Mesenchymal stem cell (in vitro differentiated cells and primary cell): ENCODE data around the gene COLGALT1.
A peak's percentile ranks its signal among the peaks of the same experiment; 100 is the strongest.
"Not testable (repeated sequence)": the region's sequence is repeated elsewhere in the genome, so short reads cannot be mapped to it uniquely, and the experiment has no call there.

Source experiments
- DNase-seq: peaks from one replicate; pipeline ENCODE4 v3.0.0-alpha.2; 2013
- H2AFZ ChIP-seq: one replicate; pipeline ENCODE4 v1.6.1; 2013; ENCODE audit warnings: low read depth, mild to moderate bottlenecking, control low read depth, inconsistent platforms, low read length, moderate library complexity
- H2AK5ac ChIP-seq: 2 replicates; pipeline ENCODE4 v1.6.1; 2013; ENCODE audit warnings: low read length, moderate library complexity, mild to moderate bottlenecking, inconsistent platforms; ENCODE audit not compliant: severe bottlenecking
- H2BK120ac ChIP-seq: one replicate; pipeline ENCODE4 v1.6.1; 2013; ENCODE audit warnings: low read depth, mild to moderate bottlenecking, inconsistent platforms, low read length, moderate library complexity
- H2BK12ac ChIP-seq, 2 experiments: one replicate each; pipeline ENCODE4 v1.6.1; 2013; ENCODE audit warnings: inconsistent platforms in 2 of 2, low read length in 2 of 2, mild to moderate bottlenecking in 2 of 2, moderate library complexity in 2 of 2, control low read depth in 1 of 2
- H2BK15ac ChIP-seq: one replicate; pipeline ENCODE4 v1.6.1; 2013; ENCODE audit warnings: mild to moderate bottlenecking, low read depth, inconsistent platforms; ENCODE audit not compliant: poor library complexity, severe bottlenecking
- H2BK5ac ChIP-seq: 2 replicates; pipeline ENCODE4 v1.6.1; 2013; ENCODE audit warnings: low read depth, mild to moderate bottlenecking, low read length, control low read depth, inconsistent platforms; ENCODE audit not compliant: poor library complexity, severe bottlenecking
- H3K14ac ChIP-seq, 2 experiments: one replicate each; pipeline ENCODE4 v1.6.1; 2013; ENCODE audit warnings: inconsistent platforms in 2 of 2, low read length in 2 of 2, control low read depth in 1 of 2, mild to moderate bottlenecking in 1 of 2, moderate library complexity in 1 of 2
- H3K18ac ChIP-seq, 2 experiments: one replicate each; pipeline ENCODE4 v1.6.1; 2013; ENCODE audit warnings: inconsistent platforms in 2 of 2, low read length in 2 of 2, control low read depth in 1 of 2, low read depth in 1 of 2, mild to moderate bottlenecking in 1 of 2
- H3K23ac ChIP-seq, 2 experiments: one replicate each; pipeline ENCODE4 v1.6.1; 2013; ENCODE audit warnings: inconsistent platforms in 2 of 2, low read length in 2 of 2, mild to moderate bottlenecking in 2 of 2, moderate library complexity in 2 of 2, control low read depth in 1 of 2
- H3K27ac ChIP-seq: 2 replicates; pipeline ENCODE4 v1.5.1; 2013; ENCODE audit warnings: mild to moderate bottlenecking, moderate library complexity, low read length, control low read depth, inconsistent platforms; ENCODE audit not compliant: poor library complexity, severe bottlenecking
- H3K27me3 ChIP-seq, 2 experiments: 2 replicates each; pipeline versions ENCODE4 v1.6.1 to v1.7.0; 2013; ENCODE audit warnings: low read length in 2 of 2, mild to moderate bottlenecking in 2 of 2, moderate library complexity in 2 of 2, control low read depth in 1 of 2, inconsistent platforms in 1 of 2; ENCODE audit not compliant: control insufficient read depth in 1 of 2, insufficient read depth in 1 of 2
- H3K36me3 ChIP-seq, 2 experiments: 2 replicates each; pipeline versions ENCODE4 v1.6.1 to v1.7.0; 2013; ENCODE audit warnings: low read length in 2 of 2, control low read depth in 1 of 2, inconsistent platforms in 1 of 2, low read depth in 1 of 2, mild to moderate bottlenecking in 1 of 2; ENCODE audit not compliant: insufficient read depth in 2 of 2, control insufficient read depth in 1 of 2
- H3K4ac ChIP-seq, 2 experiments: one replicate each; pipeline ENCODE4 v1.6.1; 2013; ENCODE audit warnings: inconsistent platforms in 2 of 2, low read length in 2 of 2, mild to moderate bottlenecking in 2 of 2, moderate library complexity in 2 of 2, control low read depth in 1 of 2, low read depth in 1 of 2
- H3K4me1 ChIP-seq: 2 replicates; pipeline ENCODE4 v1.6.1; 2013; ENCODE audit warnings: low read depth, low read length, control low read depth; ENCODE audit not compliant: control insufficient read depth, insufficient read depth
- H3K4me2 ChIP-seq: 2 replicates; pipeline ENCODE4 v1.6.1; 2013; ENCODE audit warnings: low read length, mild to moderate bottlenecking, inconsistent platforms; ENCODE audit not compliant: poor library complexity, severe bottlenecking
- H3K4me3 ChIP-seq, 2 experiments: 2 replicates each; pipeline versions ENCODE4 v1.5.1 to v1.7.0; 2013; ENCODE audit warnings: low read length in 2 of 2, mild to moderate bottlenecking in 2 of 2, control low read depth in 1 of 2, low read depth in 1 of 2; ENCODE audit not compliant: insufficient read depth in 1 of 2
- H3K79me1 ChIP-seq: replicated peaks from 2 replicates; pipeline ENCODE4 v1.6.1; 2013; ENCODE audit warnings: mild to moderate bottlenecking, control low read depth, low read length, inconsistent platforms; ENCODE audit not compliant: poor library complexity, severe bottlenecking
- H3K9ac ChIP-seq: 2 replicates; pipeline ENCODE4 v1.7.0; 2013; ENCODE audit warnings: mild to moderate bottlenecking, low read length, moderate library complexity
- H3K9me3 ChIP-seq: 2 replicates; pipeline ENCODE4 v1.7.0; 2013; ENCODE audit warnings: mild to moderate bottlenecking, low read length; ENCODE audit not compliant: control insufficient read depth
- H4K8ac ChIP-seq: one replicate; pipeline ENCODE4 v1.6.1; 2013; ENCODE audit warnings: inconsistent platforms, mild to moderate bottlenecking, low read length, moderate library complexity
- H4K91ac ChIP-seq: one replicate; pipeline ENCODE4 v1.6.1; 2013; ENCODE audit warnings: mild to moderate bottlenecking, low read length, inconsistent platforms
- WGBS: methylation state at CpG from one replicate; pipeline ENCODE4 v1.1.7; 2013; ENCODE audit warnings: mixed read lengths; 5-methylcytosine and 5-hydroxymethylcytosine counted together

Gene COLGALT1

DNA sequence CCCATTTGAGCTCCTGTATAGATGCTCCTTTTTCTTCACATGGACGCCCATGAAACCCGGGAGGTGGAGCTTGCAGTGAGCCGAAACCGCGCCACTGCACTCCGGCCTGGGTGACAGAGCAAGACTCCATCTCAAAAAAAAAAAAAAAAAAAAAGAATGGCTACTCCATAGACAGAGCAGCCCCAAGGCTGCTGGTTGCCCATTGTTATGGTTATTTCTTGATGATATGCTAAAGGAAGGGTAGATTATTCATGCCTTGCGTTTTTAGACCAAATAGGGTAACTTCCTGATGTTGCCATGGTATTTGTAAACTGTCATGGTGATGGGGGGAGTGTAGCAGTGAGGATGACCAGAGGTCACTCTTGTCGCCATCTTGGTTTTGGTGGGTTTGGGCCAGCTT, 42.6 kb downstream of the COLGALT1 start:
- H2BK5ac ChIP-seq, H2AK5ac ChIP-seq, H3K9me3 ChIP-seq, H3K4ac ChIP-seq, DNase-seq, H4K8ac ChIP-seq, H2BK12ac ChIP-seq, H3K4me1 ChIP-seq, H2BK15ac ChIP-seq, H2AFZ ChIP-seq, H3K18ac ChIP-seq, H3K9ac ChIP-seq, H3K36me3 ChIP-seq, H2BK120ac ChIP-seq, H3K4me3 ChIP-seq, H3K14ac ChIP-seq, H3K27ac ChIP-seq, H4K91ac ChIP-seq, H3K79me1 ChIP-seq, H3K4me2 ChIP-seq, H3K23ac ChIP-seq: not testable (repeated sequence)
- H3K27me3 ChIP-seq = peaks cover 19 to 21% of the 10 kb centered on the region in 2 experiments
- WGBS = 88% methylated on average over 8 of the region's 8 CpGs

DNA sequence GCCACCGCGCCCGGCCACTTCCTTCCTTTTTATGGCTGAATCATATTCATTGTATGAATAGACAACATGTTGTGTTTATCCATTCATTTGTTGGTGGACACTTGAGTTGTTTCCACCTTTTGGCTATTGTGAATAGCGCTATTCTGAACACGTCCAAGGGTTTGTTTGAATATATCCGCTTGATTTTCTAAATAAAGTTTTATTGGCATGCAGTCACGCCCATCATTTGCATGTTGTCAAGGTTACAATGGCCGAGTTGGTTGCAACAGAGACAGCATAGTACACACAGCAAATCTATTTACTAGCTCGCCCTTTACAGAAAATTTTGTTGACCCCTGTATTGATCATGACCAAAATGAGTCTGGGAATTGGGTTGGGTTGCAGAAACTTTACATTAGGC, 43.5 kb downstream of the COLGALT1 start:
- Histone ChIP-seq H3K27ac (no peak overlapping the region), H2BK12ac (no peak overlapping the region), H3K36me3 (no peaks in the 10 kb centered on the region), H2AFZ (no peak overlapping the region), H3K23ac (no peak overlapping the region), H3K9me3 (no peaks in the 10 kb centered on the region), H3K79me1 (no peaks in the 10 kb centered on the region), H2AK5ac (no peak overlapping the region), H3K4me1 (no peaks in the 10 kb centered on the region), H3K4me3 (no peak overlapping the region), H4K91ac (no peak overlapping the region), H3K18ac (no peak overlapping the region), H4K8ac (no peak overlapping the region), H3K14ac (no peak overlapping the region), H3K4ac (no peak overlapping the region), H3K9ac (no peak overlapping the region), H3K27me3 (peaks cover 25 to 29% of the 10 kb centered on the region in 2 experiments), H2BK5ac (no peak overlapping the region), H3K4me2 (no peak overlapping the region), H2BK120ac (no peak overlapping the region), H2BK15ac (no peak overlapping the region)
- 91% methylated on average over 8 of the region's 9 CpGs for WGBS
- no peak for DNase-seq

DNA sequence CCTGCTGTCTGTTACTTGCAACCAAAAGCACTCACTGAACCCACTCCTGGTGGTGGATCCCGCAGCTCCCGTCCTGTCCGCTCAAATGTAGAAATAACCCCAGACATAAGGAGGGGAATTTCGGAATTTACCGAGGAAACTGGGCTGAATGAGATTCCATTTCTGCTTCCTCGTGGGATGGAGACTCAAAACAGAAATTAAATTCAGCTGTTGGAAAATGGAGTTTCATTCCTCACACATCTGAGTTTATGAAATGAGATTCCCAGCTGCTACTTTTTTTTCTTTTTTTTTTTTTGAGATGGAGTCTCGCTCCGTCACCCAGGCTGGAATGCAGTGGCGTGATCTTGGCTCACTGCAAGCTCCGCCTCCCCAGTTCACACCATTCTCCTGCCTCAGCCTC, 44.3 kb downstream of the COLGALT1 start:
- H3K9ac ChIP-seq = peak overlapping the region; percentile 73
- 91% methylated on average over 10 of the region's 10 CpGs for WGBS
- H3K4me1 ChIP-seq = no peaks in the 10 kb centered on the region
- H3K27me3 ChIP-seq = peaks cover 25 to 35% of the 10 kb centered on the region in 2 experiments
- no peak overlapping the region for H4K8ac ChIP-seq
- H2BK15ac ChIP-seq = no peak overlapping the region
- no peaks in the 10 kb centered on the region for H3K9me3 ChIP-seq
- no peak overlapping the region for H2BK5ac ChIP-seq
- H2AFZ ChIP-seq = no peak overlapping the region
- H3K4me3 ChIP-seq = no peak overlapping the region
- no peak overlapping the region for H3K4ac ChIP-seq
- no peak overlapping the region for H4K91ac ChIP-seq
- H3K4me2 ChIP-seq = no peak overlapping the region
- no peak overlapping the region for H3K23ac ChIP-seq
- no peak overlapping the region for H2BK12ac ChIP-seq
- H3K18ac ChIP-seq = no peak overlapping the region
- H3K14ac ChIP-seq = no peak overlapping the region
- no peak for DNase-seq
- H3K36me3 ChIP-seq = no peaks in the 10 kb centered on the region
- no peak overlapping the region for H3K27ac ChIP-seq
- no peaks in the 10 kb centered on the region for H3K79me1 ChIP-seq
- no peak overlapping the region for H2BK120ac ChIP-seq
- no peak overlapping the region for H2AK5ac ChIP-seq

DNA sequence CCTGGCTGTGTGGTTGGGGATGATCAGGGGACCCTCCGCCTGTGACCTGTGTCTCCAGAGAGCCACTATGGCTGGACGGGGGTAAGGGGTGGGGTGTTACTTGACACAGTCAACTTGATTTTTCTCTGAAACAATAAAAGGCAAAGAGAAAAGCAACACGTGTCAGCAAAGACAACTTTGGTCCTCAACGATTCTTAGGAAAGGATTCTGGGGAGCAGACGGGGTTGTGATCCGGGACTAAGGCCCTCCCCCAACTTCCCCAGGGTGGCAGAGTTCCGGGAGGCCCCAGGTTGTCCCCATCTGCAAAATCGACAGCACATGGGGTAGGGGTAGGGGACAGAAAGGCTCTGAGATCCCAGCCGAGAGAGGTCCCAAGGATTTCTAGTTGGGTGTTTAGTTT, 46.2 kb downstream of the COLGALT1 start:
- Histone ChIP-seq H3K4me2 (no peak overlapping the region), H3K79me1 (no peaks in the 10 kb centered on the region), H3K27ac (no peak overlapping the region), H3K4me1 (peaks cover 11% of the 10 kb centered on the region), H3K9ac (no peak overlapping the region), H3K14ac (no peak overlapping the region), H3K27me3 (peaks cover 29 to 40% of the 10 kb centered on the region in 2 experiments), H3K18ac (no peak overlapping the region), H3K36me3 (no peaks in the 10 kb centered on the region), H3K23ac (no peak overlapping the region), H4K91ac (no peak overlapping the region), H4K8ac (no peak overlapping the region), H3K9me3 (no peaks in the 10 kb centered on the region), H2BK12ac (no peak overlapping the region), H2AFZ (no peak overlapping the region), H2BK15ac (no peak overlapping the region), H2BK120ac (no peak overlapping the region), H2BK5ac (no peak overlapping the region), H3K4ac (no peak overlapping the region), H3K4me3 (no peak overlapping the region), H2AK5ac (no peak overlapping the region)
- 54% methylated on average over 8 of the region's 9 CpGs for WGBS
- no peak for DNase-seq
